Measurements from ENCODE around the gene RBBP8. TPM values are rescaled to one million over a fixed set of nuclear protein-coding genes. Genes with fewer than 3 reads are reported as not detected.
"Not testable (repeated sequence)": the region's sequence is repeated elsewhere in the genome, so short reads cannot be mapped to it uniquely, and the experiment has no call there.

RBBP8 gene
- total and polyA plus RNA-seq, 12 donors, result 8.0 to 34.7 (median 15.4) TPM

DNA sequence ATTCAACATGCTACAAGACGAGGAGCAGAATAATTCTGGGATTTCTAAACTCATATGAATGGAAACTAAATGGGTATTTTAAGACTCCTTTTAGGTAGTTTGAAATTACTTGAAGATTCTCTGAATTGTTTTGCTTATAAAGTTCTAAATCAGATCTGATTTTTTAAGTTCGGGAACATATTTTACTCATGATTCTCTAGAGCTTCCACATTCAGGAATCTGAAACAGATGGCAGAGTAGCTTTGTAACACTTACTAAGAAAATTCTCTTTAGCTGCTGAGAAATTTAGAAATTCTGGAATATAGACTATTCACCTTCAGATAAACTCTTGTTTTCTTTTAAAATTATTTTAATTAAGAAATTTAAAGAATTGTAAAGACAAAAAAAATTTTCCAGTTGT, 13.7 kb downstream of the RBBP8 start:
- TF ChIP-seq CTCF (IDR thresholded peaks at IDR 0.05) (no peak), POLR2A (IDR thresholded peaks at IDR 0.05) (no peak)
- Histone ChIP-seq H3K27me3 (no peaks in the 10 kb centered on the region), H3K4me3 (no peak overlapping the region), H3K4me1 (replicated peaks in 1 of 2) (no peaks in the 10 kb centered on the region), H3K36me3 (replicated peaks in 1 of 2) (peaks cover 0 to 4% of the 10 kb centered on the region in 2 donors), H3K27ac (no peak overlapping the region), H3K9me3 (replicated peaks in 1 of 3) (no peaks in the 10 kb centered on the region)
- WGBS, 4 donors, result 46 to 76% (median 48%) methylated on average over 2 of the region's 2 CpGs
- no peak for DNase-seq
- intact Hi-C loops (cut with DNase I), result no loop called here

- WGBS, 4 donors, result 90 to 100% (median 94%) methylated on average over 1 of the region's 1 CpG
- H3K27ac ChIP-seq, result no peak overlapping the region
- H3K36me3 ChIP-seq (replicated peaks in 1 of 2), result peaks cover 0 to 4% of the 10 kb centered on the region in 2 donors
- intact Hi-C loops (cut with DNase I), result no loop called here
- H3K27me3 ChIP-seq, result no peaks in the 10 kb centered on the region
- no peak overlapping the region for H3K4me3 ChIP-seq
- TF ChIP-seq POLR2A (IDR thresholded peaks at IDR 0.05) (no peak), CTCF (IDR thresholded peaks at IDR 0.05) (no peak)
- no peak for DNase-seq
- no peaks in the 10 kb centered on the region for H3K9me3 ChIP-seq (replicated peaks in 1 of 3)
- H3K4me1 ChIP-seq (replicated peaks in 1 of 2), result no peaks in the 10 kb centered on the region
These were observed 18.7 kb downstream of the RBBP8 start for GRCh38 chr18:22951823-22952222.

DNA sequence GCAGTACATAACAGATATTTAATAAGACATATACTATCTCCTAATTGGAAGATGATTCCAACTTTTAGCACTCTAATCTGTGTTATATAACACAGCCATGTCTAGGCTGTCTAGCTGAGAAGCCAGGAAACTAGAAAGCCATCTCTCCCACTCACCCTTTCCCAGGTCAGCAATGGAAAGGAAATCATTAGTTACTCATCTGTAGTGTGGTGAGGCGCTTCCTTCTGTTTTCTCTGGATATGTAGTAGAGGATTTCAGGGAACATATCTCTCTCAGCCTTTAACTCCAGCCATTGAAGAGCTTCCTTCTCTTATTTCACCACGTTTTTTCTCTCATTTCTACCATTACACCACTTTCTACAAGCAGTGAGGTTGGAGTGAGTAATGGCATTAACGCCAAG, 19.4 kb downstream of the RBBP8 start:
- H3K4me3 ChIP-seq, result no peak overlapping the region
- DNase-seq, result no peak
- H3K27me3 ChIP-seq, result no peaks in the 10 kb centered on the region
- peaks cover 0 to 4% of the 10 kb centered on the region in 2 donors for H3K36me3 ChIP-seq (replicated peaks in 1 of 2)
- no peak overlapping the region for H3K27ac ChIP-seq
- intact Hi-C loops (cut with DNase I), result no loop called here
- TF ChIP-seq CTCF (IDR thresholded peaks at IDR 0.05) (no peak), POLR2A (IDR thresholded peaks at IDR 0.05) (no peak)
- H3K4me1 ChIP-seq (replicated peaks in 1 of 2), result no peaks in the 10 kb centered on the region
- H3K9me3 ChIP-seq (replicated peaks in 1 of 3), result no peaks in the 10 kb centered on the region
- WGBS, 4 donors, result 93 to 99% (median 94%) methylated on average over 3 of the region's 3 CpGs

- H3K27me3 ChIP-seq; H3K4me1 ChIP-seq (replicated peaks in 1 of 2); DNase-seq; H3K36me3 ChIP-seq (replicated peaks in 1 of 2); H3K4me3 ChIP-seq; H3K9me3 ChIP-seq (replicated peaks in 1 of 3); H3K27ac ChIP-seq; intact Hi-C loops (cut with DNase I): not testable (repeated sequence)
- WGBS, 4 donors, result 97 to 100% (median 98%) methylated on average over 4 of the region's 4 CpGs
These were observed 20.9 kb downstream of the RBBP8 start for GRCh38 chr18:22953982-22954381.

- 95 to 98% (median 96%) methylated on average over 3 of the region's 3 CpGs for WGBS, 4 donors
- Histone ChIP-seq H3K27me3 (no peaks in the 10 kb centered on the region), H3K9me3 (replicated peaks in 1 of 3) (no peaks in the 10 kb centered on the region), H3K4me1 (replicated peaks in 1 of 2) (no peaks in the 10 kb centered on the region), H3K27ac (no peak overlapping the region), H3K4me3 (no peak overlapping the region), H3K36me3 (replicated peaks in 1 of 2) (no peaks in the 10 kb centered on the region)
- no peak for DNase-seq
- TF ChIP-seq CTCF (IDR thresholded peaks at IDR 0.05) (no peak), POLR2A (IDR thresholded peaks at IDR 0.05) (no peak)
- intact Hi-C loops (cut with DNase I), result no loop called here
These were observed 23.1 kb downstream of the RBBP8 start for GRCh38 chr18:22956226-22956625.

Data from adrenal gland (tissue), 12 donors.